ENCODE results near the gene DPP6. TPM values are rescaled to one million over a fixed set of nuclear protein-coding genes. Genes with fewer than 3 reads are reported as not detected.
"Not testable (repeated sequence)": the region's sequence is repeated elsewhere in the genome, so short reads cannot be mapped to it uniquely, and the experiment has no call there.

DPP6 gene
- total RNA-seq, 2 donors from 2014 or later = 0.05 to 38.7 TPM

- 95% methylated on average over 1 of the region's 1 CpG for WGBS
- TF ChIP-seq CTCF (IDR thresholded peaks at IDR 0.05) = no peak
- no peak for TF ChIP-seq POLR2AphosphoS5 (IDR thresholded peaks at IDR 0.05)
- TF ChIP-seq POLR2A (IDR thresholded peaks at IDR 0.05) = no peak
- Histone ChIP-seq H3K27me3 (replicated peaks; ENCODE audit: insufficient read depth) (no peaks in the 10 kb centered on the region), H3K36me3 (no peaks in the 10 kb centered on the region), H3K4me3 (no peak overlapping the region), H3K4me1 (replicated peaks) (no peaks in the 10 kb centered on the region), H3K9me3 (no peaks in the 10 kb centered on the region), H3K27ac (no peak overlapping the region)
- DNase-seq (ENCODE audit: low spot score) = no peak
- intact Hi-C loops (cut with DNase I) = no loop called here
These were observed 614.6 kb downstream of the DPP6 start for GRCh38 chr7:154666768-154667167.

- Histone ChIP-seq H3K27me3 (replicated peaks; ENCODE audit: insufficient read depth) (no peaks in the 10 kb centered on the region), H3K4me1 (replicated peaks) (no peaks in the 10 kb centered on the region), H3K27ac (no peak overlapping the region), H3K36me3 (no peaks in the 10 kb centered on the region), H3K9me3 (no peaks in the 10 kb centered on the region), H3K4me3 (no peak overlapping the region)
- intact Hi-C loops (cut with DNase I) = no loop called here
- 92% methylated on average over 4 of the region's 4 CpGs for WGBS
- DNase-seq (ENCODE audit: low spot score) = no peak
- no peak for TF ChIP-seq POLR2AphosphoS5 (IDR thresholded peaks at IDR 0.05)
- TF ChIP-seq CTCF (IDR thresholded peaks at IDR 0.05) = no peak
- no peak for TF ChIP-seq POLR2A (IDR thresholded peaks at IDR 0.05)
These were observed 620.6 kb downstream of the DPP6 start for GRCh38 chr7:154672659-154673415.

- DNase-seq (ENCODE audit: low spot score) = no peak
- Histone ChIP-seq H3K27ac (no peak overlapping the region), H3K4me3 (no peak overlapping the region), H3K4me1 (replicated peaks) (no peaks in the 10 kb centered on the region), H3K9me3 (no peaks in the 10 kb centered on the region), H3K36me3 (no peaks in the 10 kb centered on the region), H3K27me3 (replicated peaks; ENCODE audit: insufficient read depth) (no peaks in the 10 kb centered on the region)
- WGBS = 71% methylated on average over 6 of the region's 6 CpGs
- TF ChIP-seq CTCF (IDR thresholded peaks at IDR 0.05) = no peak
- TF ChIP-seq POLR2AphosphoS5 (IDR thresholded peaks at IDR 0.05) = no peak
- no peak for TF ChIP-seq POLR2A (IDR thresholded peaks at IDR 0.05)
- intact Hi-C loops (cut with DNase I) = no loop called here
These were observed 622.0 kb downstream of the DPP6 start for GRCh38 chr7:154674191-154674590.

- 86% methylated on average over 10 of the region's 10 CpGs for WGBS
- no peaks in the 10 kb centered on the region for H3K4me1 ChIP-seq (replicated peaks)
- no peaks in the 10 kb centered on the region for H3K27me3 ChIP-seq (replicated peaks; ENCODE audit: insufficient read depth)
- intact Hi-C loops (cut with DNase I) = no loop called here
- H3K9me3 ChIP-seq = no peaks in the 10 kb centered on the region
- no peak overlapping the region for H3K4me3 ChIP-seq
- TF ChIP-seq POLR2A (IDR thresholded peaks at IDR 0.05) (no peak), POLR2AphosphoS5 (IDR thresholded peaks at IDR 0.05) (no peak), CTCF (IDR thresholded peaks at IDR 0.05) (no peak)
- no peaks in the 10 kb centered on the region for H3K36me3 ChIP-seq
- H3K27ac ChIP-seq = no peak overlapping the region
- no peak for DNase-seq (ENCODE audit: low spot score)
These were observed 623.4 kb downstream of the DPP6 start for GRCh38 chr7:154675560-154675959.

- intact Hi-C loops (cut with DNase I); H3K27ac ChIP-seq; DNase-seq (ENCODE audit: low spot score); H3K9me3 ChIP-seq; H3K36me3 ChIP-seq; H3K27me3 ChIP-seq (replicated peaks; ENCODE audit: insufficient read depth); H3K4me1 ChIP-seq (replicated peaks); H3K4me3 ChIP-seq: not testable (repeated sequence)
- WGBS = 90% methylated on average over 4 of the region's 11 CpGs
These were observed 623.8 kb downstream of the DPP6 start for GRCh38 chr7:154676033-154676421.
